Peyer's patch (tissue), 4 donors: ENCODE data around the gene BMP6. TPM values are rescaled to one million over a fixed set of nuclear protein-coding genes. Genes with fewer than 3 reads are reported as not detected.

Experiments
- DNase-seq, 3 donors: peaks; one replicate each; pipeline ENCODE4 v3.0.0-alpha.2; 2017 to 2019
- H3K27ac ChIP-seq, 4 donors: fragments of 200-600 bp; sonication (generic); one replicate each; pipeline ENCODE4 v1.5.1; 2016 to 2019
- H3K27me3 ChIP-seq, 2 donors: fragments of 200-600 bp; sonication (generic); one replicate each; pipeline ENCODE4 v1.5.1; 2019
- H3K36me3 ChIP-seq, 3 donors: fragments of 200-600 bp; sonication (generic); one replicate each; pipeline ENCODE4 v1.5.1; 2016 to 2019
- H3K4me1 ChIP-seq, 4 donors: fragments of 200-600 bp; sonication (generic); one replicate each; pipeline ENCODE4 v1.5.1; 2016 to 2019
- H3K4me3 ChIP-seq, 4 donors: fragments of 200-600 bp; sonication (generic); 1 replicate in 3 of 4; 2 replicates in 1 of 4; pipeline ENCODE4 v1.5.1; 2016 to 2019; ENCODE audit warnings: mild to moderate bottlenecking in 1 of 4
- H3K9me3 ChIP-seq, 4 donors: fragments of 200-600 bp; sonication (generic); one replicate each; pipeline ENCODE4 v1.5.1; 2016 to 2019; ENCODE audit warnings: mild to moderate bottlenecking in 1 of 4
- CTCF ChIP-seq, 6 experiments: fragments of 450-650 bp in 4 of 6; fragments of 200-600 bp in 2 of 6; sonication (generic) in 1 of 6; IDR thresholded peaks; one replicate each; pipeline ENCODE4 v1.5.1; 2017 to 2019; ENCODE audit warnings: antibody characterized with exemption in 6 of 6, mild to moderate bottlenecking in 3 of 6, moderate library complexity in 1 of 6
- POLR2A ChIP-seq, 2 donors: fragments of 450-650 bp; IDR thresholded peaks; one replicate each; pipeline ENCODE4 v1.5.1; 2017; ENCODE audit warnings: antibody characterized with exemption in 2 of 2, mild to moderate bottlenecking in 2 of 2, moderate library complexity in 2 of 2
- total RNA-seq, 4 donors: library from RNA; depleted of rRNA; stranded (reverse); fragments of >200 nt; gene quantifications; one replicate each; pipeline ENCODE4 v1.1.0, GENCODE V29; 2016

The BMP6 gene
- total RNA-seq, 4 donors from 2014 or later = 0.88 to 3.6 (median 2.2) TPM

GRCh38 chr6:7806711-7807110 is 80.8 kb downstream of the BMP6 start:
- no peaks in the 10 kb centered on the region for H3K4me1 ChIP-seq
- no peak for TF ChIP-seq POLR2A (IDR thresholded peaks at IDR 0.05)
- TF ChIP-seq CTCF (IDR thresholded peaks at IDR 0.05) = no peak

GRCh38 chr6:7809346-7809745 is 83.4 kb downstream of the BMP6 start:
- Histone ChIP-seq H3K27ac (no peak overlapping the region), H3K36me3 (no peaks in the 10 kb centered on the region)
- no peak for TF ChIP-seq CTCF (IDR thresholded peaks at IDR 0.05)
- TF ChIP-seq POLR2A (IDR thresholded peaks at IDR 0.05) = no peak

More at GRCh38 chr6:7806711-7807110, 80.8 kb downstream of the BMP6 start:
- Histone ChIP-seq H3K27ac (no peak overlapping the region), H3K4me3 (no peak overlapping the region), H3K9me3 (no peaks in the 10 kb centered on the region), H3K36me3 (no peaks in the 10 kb centered on the region), H3K27me3 (no peaks in the 10 kb centered on the region)
- DNase-seq = no peak

GRCh38 chr6:7811441-7811840 is 85.5 kb downstream of the BMP6 start:
- no peak overlapping the region for H3K27ac ChIP-seq
- TF ChIP-seq CTCF (IDR thresholded peaks at IDR 0.05) (no peak), POLR2A (IDR thresholded peaks at IDR 0.05) (no peak)
- H3K4me1 ChIP-seq = no peaks in the 10 kb centered on the region

More at GRCh38 chr6:7809346-7809745, 83.4 kb downstream of the BMP6 start:
- no peaks in the 10 kb centered on the region for H3K27me3 ChIP-seq
- H3K4me3 ChIP-seq = no peak overlapping the region
- no peak for DNase-seq
- no peaks in the 10 kb centered on the region for H3K4me1 ChIP-seq
- no peaks in the 10 kb centered on the region for H3K9me3 ChIP-seq

GRCh38 chr6:7812623-7813022 is 86.7 kb downstream of the BMP6 start:
- no peak for DNase-seq
- Histone ChIP-seq H3K4me1 (no peaks in the 10 kb centered on the region), H3K36me3 (no peaks in the 10 kb centered on the region), H3K27me3 (no peaks in the 10 kb centered on the region), H3K4me3 (no peak overlapping the region), H3K27ac (no peak overlapping the region), H3K9me3 (no peaks in the 10 kb centered on the region)
- TF ChIP-seq POLR2A (IDR thresholded peaks at IDR 0.05) (no peak), CTCF (IDR thresholded peaks at IDR 0.05) (no peak)

More at GRCh38 chr6:7811441-7811840, 85.5 kb downstream of the BMP6 start:
- no peak overlapping the region for H3K4me3 ChIP-seq
- no peaks in the 10 kb centered on the region for H3K9me3 ChIP-seq
- DNase-seq = no peak
- H3K36me3 ChIP-seq = no peaks in the 10 kb centered on the region
- no peaks in the 10 kb centered on the region for H3K27me3 ChIP-seq

- Histone ChIP-seq H3K27me3 (no peaks in the 10 kb centered on the region), H3K36me3 (no peaks in the 10 kb centered on the region), H3K4me3 (no peak overlapping the region), H3K27ac (no peak overlapping the region), H3K9me3 (no peaks in the 10 kb centered on the region), H3K4me1 (no peaks in the 10 kb centered on the region)
- TF ChIP-seq POLR2A (IDR thresholded peaks at IDR 0.05) (no peak), CTCF (IDR thresholded peaks at IDR 0.05) (no peak)
- DNase-seq = no peak
Measured at GRCh38 chr6:7813193-7813592, 87.3 kb downstream of the BMP6 start.

- Histone ChIP-seq H3K27ac (no peak overlapping the region), H3K4me1 (no peaks in the 10 kb centered on the region), H3K9me3 (no peaks in the 10 kb centered on the region), H3K4me3 (no peak overlapping the region), H3K36me3 (no peaks in the 10 kb centered on the region), H3K27me3 (no peaks in the 10 kb centered on the region)
- TF ChIP-seq CTCF (IDR thresholded peaks at IDR 0.05) = no peak
- no peak for TF ChIP-seq POLR2A (IDR thresholded peaks at IDR 0.05)
- no peak for DNase-seq
Measured at GRCh38 chr6:7813704-7814103, 87.8 kb downstream of the BMP6 start.
